Measurements from ENCODE around the gene EIF3K. TPM values are rescaled to one million over a fixed set of nuclear protein-coding genes. Genes with fewer than 3 reads are reported as not detected.
A peak's percentile ranks its signal among the peaks of the same experiment; 100 is the strongest.

Gene EIF3K
- total and polyA plus RNA-seq, 2 of the 8 experiments (the other 6 are each of a cell fraction or from before 2014, with no cell fraction given): 329 to 937 TPM

- H3K18ac ChIP-seq (ENCODE audit: extremely low read depth, low read length): no peak overlapping the region
- no peak overlapping the region for H4K5ac ChIP-seq (ENCODE audit: insufficient read length, low read depth, low read length)
- H3K36me3 ChIP-seq (ENCODE audit: control insufficient read depth in 2 of 4, insufficient read depth in 4 of 4, low read length in 3 of 4): no peaks in the 10 kb centered on the region
- TF ChIP-seq HDAC2 (IDR thresholded peaks at IDR 0.05; ENCODE audit: borderline replicate concordance in 1 of 2, low read depth in 2 of 2, low read length in 2 of 2): no peak
- H2BK12ac ChIP-seq (ENCODE audit: low read depth, low read length): 0 out of 2 replicates have a peak overlapping the region, but pooled peaks have one; percentile 2
- no peaks in the 10 kb centered on the region for H3K23me2 ChIP-seq (ENCODE audit: low read depth, low read length)
- no peak overlapping the region for H3K23ac ChIP-seq (ENCODE audit: insufficient read length)
- no peaks in the 10 kb centered on the region for H3K9me3 ChIP-seq (ENCODE audit: insufficient read depth in 2 of 2, low read depth in 1 of 2, low read length in 1 of 2)
- H4K20me1 ChIP-seq (replicated peaks in 1 of 2; ENCODE audit: control insufficient read depth in 1 of 2, insufficient read depth in 2 of 2, low read length in 2 of 2): no peaks in the 10 kb centered on the region
- H2BK15ac ChIP-seq (ENCODE audit: low read length): no peak overlapping the region
- H3K4me3 ChIP-seq (ENCODE audit: extremely low read depth in 1 of 4, insufficient read depth in 2 of 4, low read depth in 3 of 4, low read length in 4 of 4): no peak overlapping the region
- no peaks in the 10 kb centered on the region for H3K4me1 ChIP-seq (replicated peaks in 1 of 4; ENCODE audit: control insufficient read depth in 3 of 4, insufficient read depth in 4 of 4, low read length in 3 of 4)
- H3K27ac ChIP-seq (ENCODE audit: low read depth, low read length): no peak overlapping the region
- ChIA-PET POLR2A (ENCODE audit: partially characterized antibody) (interaction anchor here (0.8 to 2.2 kb wide), 3 partner anchors 9 to 13 kb away, joined by 3 to 7 read pairs (median 4); no protein-coding TSS in a partner anchor), CTCF (ENCODE audit: partially characterized antibody) (interaction anchor here (1.4 kb wide), 1 partner anchor 12 kb away, joined by 4 read pairs; the partner anchor contains the start of gene EIF3K)
- no peak overlapping the region for H3K14ac ChIP-seq (ENCODE audit: insufficient read length)
- no peaks in the 10 kb centered on the region for H3K79me1 ChIP-seq (ENCODE audit: low read depth, low read length)
- WGBS, 2 experiments (ENCODE audit: extremely low coverage in 1 of 2, insufficient coverage in 1 of 2, insufficient read length in 1 of 2, insufficient replicate concordance in 2 of 2, low coverage in 1 of 2, low lambda C conversion rate in 2 of 2, missing lambda C conversion rate in 1 of 2): 96% methylated on average over 6 of the region's 6 CpGs; no CpG with 5 or more reads in 1 of the 2 experiments
- H2BK5ac ChIP-seq (ENCODE audit: low read depth, low read length): no peak overlapping the region
- DNase-seq (ENCODE audit: low read depth in 1 of 2, low spot score in 2 of 2): no peak
- no peaks in the 10 kb centered on the region for H3K79me2 ChIP-seq (ENCODE audit: control insufficient read depth in 1 of 2, insufficient read depth in 2 of 2, low read length in 2 of 2)
- no peak overlapping the region for H2AFZ ChIP-seq (ENCODE audit: low read length)
- H3K9ac ChIP-seq (replicated peaks in 1 of 4; ENCODE audit: extremely low read depth in 1 of 4, low read depth in 3 of 4, low read length in 3 of 4): no peak overlapping the region
- no peak overlapping the region for H2AK5ac ChIP-seq (ENCODE audit: low read depth, low read length)
- no peak for FAIRE-seq
- no peak overlapping the region for H2BK120ac ChIP-seq (replicated peaks; ENCODE audit: low read depth, low read length)
- H3K56ac ChIP-seq (replicated peaks; ENCODE audit: insufficient read length, low read depth, low read length): no peak overlapping the region
- H3K4ac ChIP-seq (replicated peaks; ENCODE audit: insufficient read length, low read depth, low read length): no peak overlapping the region
- no peak overlapping the region for H4K91ac ChIP-seq (replicated peaks; ENCODE audit: insufficient read length, low read length)
- H2BK20ac ChIP-seq (ENCODE audit: low read length): no peak overlapping the region
- H3K4me2 ChIP-seq (ENCODE audit: insufficient read depth in 1 of 2, low read depth in 2 of 2, low read length in 2 of 2): no peak overlapping the region
- H3K27me3 ChIP-seq (replicated peaks in 1 of 4; ENCODE audit: control insufficient read depth in 3 of 4, extremely low read depth in 1 of 4, insufficient read depth in 3 of 4, low read length in 3 of 4): no peaks in the 10 kb centered on the region
- H4K8ac ChIP-seq (ENCODE audit: extremely low read depth, insufficient read depth, low read length): no peak overlapping the region
Observed at GRCh38 chr19:38606131-38606530, 12.9 kb upstream of the EIF3K start.

Measured in H1 (cell line).